HL-60 (cell line): ENCODE results near the gene HHAT.

Source experiments
- DNase-seq, 2 experiments: peaks; one replicate each; pipeline ENCODE4 v3.0.0-alpha.2; 2010 to 2020; ENCODE audit warnings: low read depth in 1 of 2, low spot score in 1 of 2
- H3K27ac ChIP-seq: fragments of 250-450 bp; sonication (Bioruptor Pico); replicated peaks from 2 replicates; pipeline ENCODE4 v1.5.1; 2020; ENCODE audit warnings: mild to moderate bottlenecking, moderate library complexity
- H3K27me3 ChIP-seq: fragments of 250-450 bp; sonication (Bioruptor Pico); 2 replicates; pipeline ENCODE4 v1.5.1; 2021; ENCODE audit warnings: mild to moderate bottlenecking, moderate library complexity; ENCODE audit not compliant: insufficient read depth, poor library complexity, severe bottlenecking
- H3K4me3 ChIP-seq: replicated peaks from 2 replicates; pipeline ENCODE4 v1.5.1; 2011; ENCODE audit warnings: mild to moderate bottlenecking, control low read depth, low read length; ENCODE audit not compliant: insufficient read depth
- GABPA ChIP-seq: IDR thresholded peaks from 2 replicates; pipeline ENCODE4 v1.6.1; 2012; ENCODE audit warnings: low read depth
- POLR2AphosphoS5 ChIP-seq: IDR thresholded peaks from 2 replicates; pipeline ENCODE4 v1.6.1; 2012; ENCODE audit warnings: low read depth
- REST ChIP-seq: IDR thresholded peaks from 2 replicates; pipeline ENCODE4 v1.6.1; 2012; ENCODE audit warnings: low read depth; ENCODE audit not compliant: insufficient replicate concordance
- SPI1 ChIP-seq: IDR thresholded peaks from 2 replicates; pipeline ENCODE4 v1.6.1; 2012; ENCODE audit warnings: low read depth, mild to moderate bottlenecking, borderline replicate concordance
- TF ChIP-seq, protein P1 (sequence below): IDR thresholded peaks from one replicate; pipeline ENCODE4 v1.5.1; 2011; ENCODE audit warnings: low read length, control low read depth, inconsistent platforms; ENCODE audit not compliant: insufficient read depth

Gene HHAT

DNA sequence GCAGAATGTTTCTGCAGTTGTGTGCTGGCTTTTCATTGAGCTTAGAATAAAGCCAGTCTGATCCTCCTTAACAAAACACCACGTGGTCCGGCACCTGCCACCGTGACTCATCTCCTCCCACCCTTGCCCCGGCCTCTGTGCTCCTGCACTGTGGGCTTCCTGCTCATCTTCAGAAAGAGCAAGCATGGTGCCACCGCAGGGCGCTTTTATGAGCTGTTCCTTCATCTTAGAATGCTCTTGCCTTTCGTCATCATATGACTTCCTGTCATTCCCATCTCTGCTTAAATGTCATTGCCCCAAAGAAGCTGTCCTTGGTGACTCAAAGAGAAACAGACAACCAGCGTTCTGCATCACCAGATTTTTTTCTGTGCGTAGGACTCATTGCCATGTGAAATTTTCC lies 117.8 kb downstream of the HHAT start:
- Histone ChIP-seq H3K27me3 (peaks cover 5% of the 10 kb centered on the region), H3K27ac (no peak overlapping the region), H3K4me3 (no peak overlapping the region)
- no peak for DNase-seq
- no peak for TF ChIP-seq GABPA
- TF ChIP-seq REST: no peak
- no peak for TF ChIP-seq POLR2AphosphoS5
- TF ChIP-seq, protein P1, sequence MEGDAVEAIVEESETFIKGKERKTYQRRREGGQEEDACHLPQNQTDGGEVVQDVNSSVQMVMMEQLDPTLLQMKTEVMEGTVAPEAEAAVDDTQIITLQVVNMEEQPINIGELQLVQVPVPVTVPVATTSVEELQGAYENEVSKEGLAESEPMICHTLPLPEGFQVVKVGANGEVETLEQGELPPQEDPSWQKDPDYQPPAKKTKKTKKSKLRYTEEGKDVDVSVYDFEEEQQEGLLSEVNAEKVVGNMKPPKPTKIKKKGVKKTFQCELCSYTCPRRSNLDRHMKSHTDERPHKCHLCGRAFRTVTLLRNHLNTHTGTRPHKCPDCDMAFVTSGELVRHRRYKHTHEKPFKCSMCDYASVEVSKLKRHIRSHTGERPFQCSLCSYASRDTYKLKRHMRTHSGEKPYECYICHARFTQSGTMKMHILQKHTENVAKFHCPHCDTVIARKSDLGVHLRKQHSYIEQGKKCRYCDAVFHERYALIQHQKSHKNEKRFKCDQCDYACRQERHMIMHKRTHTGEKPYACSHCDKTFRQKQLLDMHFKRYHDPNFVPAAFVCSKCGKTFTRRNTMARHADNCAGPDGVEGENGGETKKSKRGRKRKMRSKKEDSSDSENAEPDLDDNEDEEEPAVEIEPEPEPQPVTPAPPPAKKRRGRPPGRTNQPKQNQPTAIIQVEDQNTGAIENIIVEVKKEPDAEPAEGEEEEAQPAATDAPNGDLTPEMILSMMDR: no peak
- TF ChIP-seq SPI1: no peak

- TF ChIP-seq, protein P1: no peak
- no peak for TF ChIP-seq POLR2AphosphoS5
- no peak for TF ChIP-seq SPI1
- no peak for TF ChIP-seq GABPA
- no peak for TF ChIP-seq REST
- H3K27ac ChIP-seq: no peak overlapping the region
- peaks cover 5% of the 10 kb centered on the region for H3K27me3 ChIP-seq
- no peak for DNase-seq
- no peak overlapping the region for H3K4me3 ChIP-seq
Measured at GRCh38 chr1:210447456-210448057, 118.9 kb downstream of the HHAT start.

GRCh38 chr1:210448297-210448892 lies 119.7 kb downstream of the HHAT start:
- DNase-seq: peak in 1 of 2 experiments; percentile 9
- H3K27ac ChIP-seq: no peak overlapping the region
- no peak overlapping the region for H3K4me3 ChIP-seq
- TF ChIP-seq POLR2AphosphoS5: no peak
- TF ChIP-seq GABPA: no peak
- no peak for TF ChIP-seq REST
- TF ChIP-seq, protein P1: peak; percentile 7
- no peak for TF ChIP-seq SPI1
- peaks cover 5% of the 10 kb centered on the region for H3K27me3 ChIP-seq
